ENCODE results near the gene PLCB1. TPM values are rescaled to one million over a fixed set of nuclear protein-coding genes. Genes with fewer than 3 reads are reported as not detected.

PLCB1 gene
- polyA plus RNA-seq, 4 donors, result 1.8 to 5.4 (median 2.0) TPM

Other genes starting within 250 kb of the PLCB1 start
- under 1 TPM in 1 of 4 donors, not detected in 3; 0.04 TPM for gene HAO1, start 191.8 kb upstream of the PLCB1 start, polyA plus RNA-seq
- gene TMX4, start 112.5 kb upstream of the PLCB1 start, polyA plus RNA-seq, result 10 to 100 TPM in 2 of 4 donors, 1 to 10 TPM in 2; 4.7 to 17.9 (median 10.7) TPM